SK-N-MC (cell line): ENCODE measurements around the gene OR2AJ1.

Experiments
- DNase-seq: peaks from one replicate; pipeline ENCODE4 v3.0.0-alpha.2; 2011; ENCODE audit warnings: low read depth, low spot score
- H3K27ac ChIP-seq: fragments of 200-600 bp; sonication (generic); 2 replicates; pipeline ENCODE4 v1.5.1; 2016; ENCODE audit warnings: mixed run types
- H3K36me3 ChIP-seq: fragments of 200-600 bp; sonication (generic); 2 replicates; pipeline ENCODE4 v1.6.1; 2017; ENCODE audit warnings: antibody characterized with exemption, low read length, mixed read lengths; ENCODE audit not compliant: insufficient read depth
- H3K4me3 ChIP-seq: fragments of 200-600 bp; sonication (generic); 2 replicates; pipeline ENCODE4 v1.5.1; 2016
- H3K9ac ChIP-seq: fragments of 200-600 bp; sonication (generic); 2 replicates; pipeline ENCODE4 v1.8.0; 2017; ENCODE audit warnings: mixed run types, mixed read lengths; ENCODE audit not compliant: insufficient read length
- H3K9me3 ChIP-seq: fragments of 200-600 bp; sonication (generic); 2 replicates; pipeline ENCODE4 v1.6.1; 2017; ENCODE audit warnings: low read depth, mild to moderate bottlenecking, antibody characterized with exemption, low read length, moderate library complexity, mixed read lengths
- EZH2 ChIP-seq: fragments of 200-600 bp; sonication (generic); IDR thresholded peaks from one replicate; pipeline ENCODE4 v1.6.1; 2017; ENCODE audit warnings: antibody characterized with exemption
- FOXP2 ChIP-seq: optimal IDR thresholded peaks from 2 replicates; pipeline ENCODE3; 2011; ENCODE audit warnings: mild to moderate bottlenecking, moderate library complexity; ENCODE audit not compliant: insufficient read depth; ENCODE audit errors: extremely low read length, control extremely low read depth
- POLR2AphosphoS5 ChIP-seq: IDR thresholded peaks from 2 replicates; pipeline ENCODE4 v1.6.1; 2012; ENCODE audit warnings: mild to moderate bottlenecking, low read depth, low read length, borderline replicate concordance

The OR2AJ1 gene

GRCh38 chr1:247942624-247943023 is 17.9 kb downstream of the OR2AJ1 start:
- DNase-seq, result no peak
- no peak overlapping the region for H3K27ac ChIP-seq
- H3K36me3 ChIP-seq, result no peaks in the 10 kb centered on the region
- TF ChIP-seq EZH2 (no peak), POLR2AphosphoS5 (no peak), FOXP2 (no peak)
- H3K4me3 ChIP-seq, result no peak overlapping the region
- H3K9me3 ChIP-seq, result no peaks in the 10 kb centered on the region
- no peak overlapping the region for H3K9ac ChIP-seq

DNA sequence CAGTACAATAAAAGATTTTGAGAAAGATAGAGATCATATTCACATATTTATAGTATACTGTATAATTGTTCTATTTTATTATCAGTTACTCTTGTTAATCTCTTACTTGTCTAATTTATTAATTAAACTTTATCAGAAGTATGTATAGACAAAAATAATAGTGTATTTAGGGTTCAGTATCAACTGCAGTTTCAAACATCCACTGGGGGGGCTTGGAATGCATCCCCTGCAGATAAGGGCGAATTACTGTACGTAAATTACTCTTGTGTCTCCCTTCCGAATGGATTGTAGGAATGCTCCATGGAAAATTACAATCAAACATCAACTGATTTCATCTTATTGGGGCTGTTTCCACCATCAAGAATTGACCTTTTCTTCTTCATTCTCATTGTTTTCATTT is 23.9 kb downstream of the OR2AJ1 start, which contains the start of gene OR2L8:
TSS of gene OR2L8 (plus strand) at position 301 of the 400 bp plus-strand sequence. CDS start at position 301, 0 bp downstream.
- no peak for TF ChIP-seq POLR2AphosphoS5
- no peak for TF ChIP-seq EZH2
- TF ChIP-seq FOXP2, result no peak
- H3K4me3 ChIP-seq, result no peak within 1 kb of the TSS
- no peak within 1 kb of the TSS for H3K27ac ChIP-seq
- no peak for DNase-seq
- no peaks in the 10 kb centered on the region for H3K9me3 ChIP-seq
- no peaks in the 10 kb centered on the region for H3K36me3 ChIP-seq
- H3K9ac ChIP-seq, result no peak within 1 kb of the TSS

- no peaks in the 10 kb centered on the region for H3K9me3 ChIP-seq
- TF ChIP-seq FOXP2, result no peak
- no peak for TF ChIP-seq EZH2
- no peak for TF ChIP-seq POLR2AphosphoS5
- no peak overlapping the region for H3K27ac ChIP-seq
- H3K9ac ChIP-seq, result no peak overlapping the region
- H3K4me3 ChIP-seq, result no peak overlapping the region
- H3K36me3 ChIP-seq, result no peaks in the 10 kb centered on the region
- DNase-seq, result no peak
These were observed 28.7 kb downstream of the OR2AJ1 start for GRCh38 chr1:247953408-247953807.

GRCh38 chr1:247961791-247962190 is 37.1 kb downstream of the OR2AJ1 start:
- DNase-seq, result no peak
- TF ChIP-seq FOXP2 (no peak), EZH2 (no peak), POLR2AphosphoS5 (no peak)
- no peaks in the 10 kb centered on the region for H3K9me3 ChIP-seq
- no peak overlapping the region for H3K4me3 ChIP-seq
- H3K27ac ChIP-seq, result peak overlapping the region; percentile 61; the same call in 1 of the 2 replicates
- no peak overlapping the region for H3K9ac ChIP-seq
- no peaks in the 10 kb centered on the region for H3K36me3 ChIP-seq

DNA sequence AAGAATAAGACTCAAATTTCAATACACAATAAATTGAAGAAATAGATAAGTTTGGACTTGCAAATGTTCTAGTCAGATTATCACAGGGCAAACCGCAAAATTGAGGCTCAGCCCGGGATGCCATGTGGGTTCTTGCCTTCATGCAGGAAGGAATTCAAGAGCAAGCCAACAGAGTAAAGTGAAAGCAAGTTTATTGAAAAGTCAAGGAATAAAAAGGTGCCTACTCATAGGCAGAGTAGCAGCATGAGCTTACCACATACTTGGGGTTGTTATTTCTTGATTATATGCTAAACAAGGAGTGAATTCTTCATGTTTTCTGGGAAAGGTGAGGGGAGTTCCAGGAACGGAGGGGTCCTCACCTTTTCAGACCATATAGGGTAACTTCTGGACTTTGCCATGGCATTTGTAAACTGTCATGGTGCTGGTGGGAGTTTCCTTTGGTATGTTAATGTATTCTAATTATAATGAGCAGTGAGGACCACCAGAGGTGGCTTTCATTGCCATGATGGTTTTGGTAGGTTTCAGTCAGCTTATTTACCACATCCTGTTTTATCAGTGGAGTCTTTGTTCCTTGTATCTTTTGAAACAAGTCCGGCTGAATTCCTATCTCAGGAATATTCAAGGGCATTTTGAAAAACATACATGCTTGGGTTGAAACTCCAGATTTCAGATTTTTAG is 38.4 kb downstream of the OR2AJ1 start:
- H3K9me3 ChIP-seq, result no peaks in the 10 kb centered on the region
- H3K4me3 ChIP-seq, result no peak overlapping the region
- no peak overlapping the region for H3K9ac ChIP-seq
- TF ChIP-seq FOXP2 (no peak), EZH2 (no peak)
- DNase-seq, result no peak
- no peaks in the 10 kb centered on the region for H3K36me3 ChIP-seq
- 0 out of 2 replicates have a peak overlapping the region, but pooled peaks have one; percentile 9 for H3K27ac ChIP-seq

DNA sequence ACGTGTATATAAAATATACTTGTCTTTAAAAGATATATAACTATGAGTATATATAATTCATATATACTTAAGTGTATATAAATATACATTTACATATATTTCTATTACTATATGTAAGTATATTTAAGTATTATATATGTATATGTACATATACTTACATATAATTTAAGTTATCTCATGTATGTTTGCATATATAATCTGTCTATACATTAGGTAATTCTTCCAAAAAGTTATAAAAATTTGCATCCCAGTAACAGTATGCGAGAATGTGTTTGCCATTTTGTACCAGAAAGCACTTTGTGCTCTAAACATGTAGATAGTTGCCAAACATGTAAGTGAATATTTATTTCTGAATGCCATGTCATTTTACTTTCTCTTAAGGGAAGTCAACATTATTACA is 40.2 kb downstream of the OR2AJ1 start, which contains the start of gene OR2AK2:
TSS of gene OR2AK2 (plus strand) at position 301 of the 400 bp plus-strand sequence. CDS start 144 bp downstream, outside the sequence.
- no peaks in the 10 kb centered on the region for H3K36me3 ChIP-seq
- H3K9me3 ChIP-seq, result no peaks in the 10 kb centered on the region
- no peak for TF ChIP-seq EZH2
- TF ChIP-seq POLR2AphosphoS5, result no peak
- no peak for TF ChIP-seq FOXP2
- H3K9ac ChIP-seq, result no peak within 1 kb of the TSS
- no peak within 1 kb of the TSS for H3K27ac ChIP-seq
- no peak within 1 kb of the TSS for H3K4me3 ChIP-seq
- no peak for DNase-seq

DNA sequence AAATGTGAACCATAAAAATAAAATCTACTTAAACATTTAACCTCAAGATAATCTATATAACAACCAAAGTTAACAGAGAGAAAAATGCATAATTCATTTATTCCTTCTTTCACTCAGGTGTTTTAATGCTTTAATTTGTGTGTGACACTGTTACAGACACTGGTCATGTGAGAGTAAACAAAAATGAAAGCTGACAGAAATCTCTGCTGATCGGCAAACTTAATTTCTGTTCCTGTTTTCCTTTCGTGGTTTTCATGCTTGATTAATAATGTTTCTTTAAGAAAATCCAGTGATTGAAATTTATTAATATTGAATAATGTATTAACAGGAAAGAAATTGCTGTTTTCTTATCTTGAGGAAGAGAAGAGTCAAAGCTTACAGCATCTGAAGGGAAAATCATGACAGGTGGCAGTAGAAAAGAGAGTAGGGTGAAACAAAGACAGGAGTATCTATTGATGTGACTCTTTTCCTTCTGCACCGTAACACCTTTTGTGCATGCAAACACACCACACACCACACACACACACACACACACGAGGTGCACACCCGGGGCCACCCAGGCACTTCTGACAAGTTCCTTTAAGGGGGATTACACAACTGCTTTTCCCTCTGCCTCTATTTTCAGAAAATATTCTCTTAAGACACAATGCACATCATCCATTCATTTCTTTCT is 42.0 kb downstream of the OR2AJ1 start:
- Histone ChIP-seq H3K9ac (no peak overlapping the region), H3K9me3 (no peaks in the 10 kb centered on the region), H3K36me3 (no peaks in the 10 kb centered on the region), H3K4me3 (peak overlapping the region; percentile 13; the same call in 1 of the 2 replicates), H3K27ac (no peak overlapping the region)
- no peak for DNase-seq
- TF ChIP-seq POLR2AphosphoS5, result no peak
- no peak for TF ChIP-seq FOXP2
- no peak for TF ChIP-seq EZH2
